ENCODE data around the gene FNDC4. TPM values are rescaled to one million over a fixed set of nuclear protein-coding genes. Genes with fewer than 3 reads are reported as not detected.
A peak's percentile ranks its signal among the peaks of the same experiment; 100 is the strongest.

FNDC4 gene
- total and polyA plus RNA-seq, 8 donors = 0.89 to 23.3 (median 7.6) TPM

DNA sequence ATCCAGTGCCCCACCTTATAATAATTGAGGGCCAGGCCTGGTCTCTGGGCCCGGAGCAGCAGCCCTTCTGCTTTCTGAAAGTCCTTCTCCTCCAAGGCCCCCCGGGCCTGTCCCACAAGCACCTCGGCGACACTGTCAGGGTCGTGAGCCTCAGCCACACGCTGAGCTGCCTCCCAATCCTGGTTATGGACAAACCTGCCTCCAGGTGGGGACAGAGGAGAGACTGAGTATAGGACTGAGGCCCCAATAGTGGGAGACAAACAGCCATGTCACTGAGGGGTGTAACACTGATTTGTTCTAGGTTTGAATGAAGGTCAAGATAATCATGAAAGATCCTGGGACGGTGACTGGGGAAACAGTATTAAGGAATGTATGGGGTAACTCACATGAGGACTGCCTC, 41.0 kb downstream of the FNDC4 start:
- intact Hi-C loops (cut with DNase I; ENCODE audit: low total_unique reads) = no loop called here

DNA sequence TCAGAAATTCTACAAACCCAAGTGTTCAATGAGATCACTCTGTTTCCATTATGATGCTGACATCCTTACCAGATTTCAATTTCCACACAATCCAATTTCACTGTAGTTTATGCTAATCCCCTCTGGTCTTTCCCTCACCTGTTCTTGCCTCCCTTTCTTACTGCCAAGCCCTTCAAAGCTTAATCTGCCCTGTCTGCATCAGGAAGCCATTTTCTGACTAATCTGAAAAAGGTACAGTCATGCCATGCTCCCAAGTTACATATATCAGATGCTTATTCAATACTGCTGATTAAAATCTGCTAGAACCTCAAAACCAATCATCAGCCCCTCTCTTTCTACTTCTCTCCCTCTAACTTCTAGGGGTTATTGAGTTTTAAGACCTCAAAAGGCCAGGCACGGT, 43.9 kb downstream of the FNDC4 start:
- TF ChIP-seq POLR2A (IDR thresholded peaks at IDR 0.05) = no peak
- TF ChIP-seq, protein P1, sequence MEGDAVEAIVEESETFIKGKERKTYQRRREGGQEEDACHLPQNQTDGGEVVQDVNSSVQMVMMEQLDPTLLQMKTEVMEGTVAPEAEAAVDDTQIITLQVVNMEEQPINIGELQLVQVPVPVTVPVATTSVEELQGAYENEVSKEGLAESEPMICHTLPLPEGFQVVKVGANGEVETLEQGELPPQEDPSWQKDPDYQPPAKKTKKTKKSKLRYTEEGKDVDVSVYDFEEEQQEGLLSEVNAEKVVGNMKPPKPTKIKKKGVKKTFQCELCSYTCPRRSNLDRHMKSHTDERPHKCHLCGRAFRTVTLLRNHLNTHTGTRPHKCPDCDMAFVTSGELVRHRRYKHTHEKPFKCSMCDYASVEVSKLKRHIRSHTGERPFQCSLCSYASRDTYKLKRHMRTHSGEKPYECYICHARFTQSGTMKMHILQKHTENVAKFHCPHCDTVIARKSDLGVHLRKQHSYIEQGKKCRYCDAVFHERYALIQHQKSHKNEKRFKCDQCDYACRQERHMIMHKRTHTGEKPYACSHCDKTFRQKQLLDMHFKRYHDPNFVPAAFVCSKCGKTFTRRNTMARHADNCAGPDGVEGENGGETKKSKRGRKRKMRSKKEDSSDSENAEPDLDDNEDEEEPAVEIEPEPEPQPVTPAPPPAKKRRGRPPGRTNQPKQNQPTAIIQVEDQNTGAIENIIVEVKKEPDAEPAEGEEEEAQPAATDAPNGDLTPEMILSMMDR (IDR thresholded peaks at IDR 0.05) = no peak
- no peak for TF ChIP-seq EP300 (IDR thresholded peaks at IDR 0.05)
- no peak for TF ChIP-seq POLR2AphosphoS5 (IDR thresholded peaks at IDR 0.05)
- no peaks in the 10 kb centered on the region for H3K9me3 ChIP-seq
- intact Hi-C loops (cut with DNase I; ENCODE audit: low total_unique reads) = no loop called here
- 41 to 96% (median 82%) methylated on average over 1 of the region's 1 CpG for WGBS, 5 donors
- no peaks in the 10 kb centered on the region for H3K27me3 ChIP-seq
- no peak overlapping the region for H3K27ac ChIP-seq
- DNase-seq = no peak
- H3K36me3 ChIP-seq = peaks cover 34 to 94% (median 88%) of the 10 kb centered on the region in 4 donors
- no peak overlapping the region for H3K4me3 ChIP-seq
- no peaks in the 10 kb centered on the region for H3K4me1 ChIP-seq

More for the DNA sequence above, 41.0 kb downstream of the FNDC4 start:
- 82 to 93% (median 91%) methylated on average over 7 of the region's 7 CpGs for WGBS, 5 donors
- H3K4me3 ChIP-seq = no peak overlapping the region
- no peak overlapping the region for H3K27ac ChIP-seq
- no peaks in the 10 kb centered on the region for H3K9me3 ChIP-seq
- no peaks in the 10 kb centered on the region for H3K27me3 ChIP-seq
- no peak for DNase-seq
- no peaks in the 10 kb centered on the region for H3K4me1 ChIP-seq
- H3K36me3 ChIP-seq = peaks cover 39 to 100% (median 96%) of the 10 kb centered on the region in 4 donors
- no peak for TF ChIP-seq EP300 (IDR thresholded peaks at IDR 0.05)
- TF ChIP-seq, protein P1 (IDR thresholded peaks at IDR 0.05) = no peak
- no peak for TF ChIP-seq POLR2AphosphoS5 (IDR thresholded peaks at IDR 0.05)
- TF ChIP-seq POLR2A (IDR thresholded peaks at IDR 0.05) = no peak

DNA sequence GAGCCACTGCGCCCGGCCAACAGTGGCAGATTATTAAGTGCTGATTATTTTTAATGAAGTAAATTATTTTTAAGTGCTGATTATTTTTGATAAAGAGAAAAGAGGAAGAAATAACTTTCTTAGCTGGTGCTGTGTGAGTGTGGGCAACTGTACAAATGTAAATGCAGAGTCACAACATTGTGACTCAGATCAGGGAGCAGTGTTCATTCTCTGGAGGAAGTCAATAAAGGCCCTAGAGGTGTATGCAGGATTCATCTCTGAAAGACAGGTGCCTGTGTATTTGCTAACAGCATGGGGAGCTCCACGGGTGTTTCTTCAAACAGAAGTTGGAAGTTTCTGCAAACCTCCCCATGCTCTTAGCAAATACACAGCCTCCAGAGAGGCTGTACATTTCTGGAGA, 46.6 kb downstream of the FNDC4 start:
- H3K4me3 ChIP-seq = no peak overlapping the region
- H3K36me3 ChIP-seq = peaks cover 25 to 94% (median 84%) of the 10 kb centered on the region in 4 donors
- DNase-seq = no peak
- TF ChIP-seq POLR2A (IDR thresholded peaks at IDR 0.05) = no peak
- TF ChIP-seq EP300 (IDR thresholded peaks at IDR 0.05) = no peak
- TF ChIP-seq POLR2AphosphoS5 (IDR thresholded peaks at IDR 0.05) = no peak
- TF ChIP-seq, protein P1 (IDR thresholded peaks at IDR 0.05) = no peak
- intact Hi-C loops (cut with DNase I; ENCODE audit: low total_unique reads) = no loop called here
- 45 to 82% (median 71%) methylated on average over 3 of the region's 3 CpGs for WGBS, 5 donors
- H3K4me1 ChIP-seq = peaks cover 3 to 18% (median 8%) of the 10 kb centered on the region in 4 donors
- no peaks in the 10 kb centered on the region for H3K9me3 ChIP-seq
- H3K27ac ChIP-seq = no peak overlapping the region
- H3K27me3 ChIP-seq = no peaks in the 10 kb centered on the region

DNA sequence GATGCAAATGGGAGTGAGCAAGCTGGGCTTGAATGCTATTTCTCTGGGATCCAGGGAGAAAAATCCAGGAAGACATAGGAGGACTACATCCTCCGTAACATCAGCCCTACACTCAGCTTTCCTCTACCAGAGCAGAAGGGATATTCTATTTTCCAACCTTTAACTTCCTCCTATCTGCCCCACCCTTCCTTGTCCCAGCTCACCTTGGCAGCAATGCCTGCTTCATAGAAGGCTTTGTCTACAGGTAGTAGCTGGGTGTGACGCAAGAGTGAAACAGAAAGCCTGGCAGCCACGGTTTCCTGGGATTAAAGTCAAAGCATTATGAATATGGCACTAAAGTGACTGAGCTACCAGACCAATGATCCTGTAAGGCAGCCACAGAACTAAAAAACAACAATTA, 48.9 kb downstream of the FNDC4 start:
- TF ChIP-seq POLR2A (IDR thresholded peaks at IDR 0.05) = no peak
- TF ChIP-seq EP300 (IDR thresholded peaks at IDR 0.05) = no peak
- peak in 2 of 3 donors; percentile 73 to 86 for TF ChIP-seq POLR2AphosphoS5 (IDR thresholded peaks at IDR 0.05)
- TF ChIP-seq, protein P1 (IDR thresholded peaks at IDR 0.05) = no peak
- H3K27ac ChIP-seq = peak overlapping the region; percentile 76 to 92 (median 87)
- DNase-seq = peak; percentile 92 to 93
- no peaks in the 10 kb centered on the region for H3K27me3 ChIP-seq
- no peaks in the 10 kb centered on the region for H3K9me3 ChIP-seq
- peaks cover 26 to 87% (median 81%) of the 10 kb centered on the region in 4 donors for H3K36me3 ChIP-seq
- whole genome bisulfite sequencing, 5 donors = 26 to 51% (median 39%) methylated on average over 3 of the region's 3 CpGs
- peak overlapping the region in 2 of 4 donors; percentile 2 to 23 for H3K4me3 ChIP-seq
- intact Hi-C loops (cut with DNase I; ENCODE audit: low total_unique reads) = no loop called here
- H3K4me1 ChIP-seq = peaks cover 16 to 37% (median 20%) of the 10 kb centered on the region in 4 donors

Measured in stomach (tissue), 9 donors.